Right kidney (tissue), 1 donor: ENCODE measurements around the gene CDH13.

Experiments used
- DNase-seq: peaks from one replicate; pipeline ENCODE4 v3.0.0-alpha.2; 2016

The CDH13 gene

DNA sequence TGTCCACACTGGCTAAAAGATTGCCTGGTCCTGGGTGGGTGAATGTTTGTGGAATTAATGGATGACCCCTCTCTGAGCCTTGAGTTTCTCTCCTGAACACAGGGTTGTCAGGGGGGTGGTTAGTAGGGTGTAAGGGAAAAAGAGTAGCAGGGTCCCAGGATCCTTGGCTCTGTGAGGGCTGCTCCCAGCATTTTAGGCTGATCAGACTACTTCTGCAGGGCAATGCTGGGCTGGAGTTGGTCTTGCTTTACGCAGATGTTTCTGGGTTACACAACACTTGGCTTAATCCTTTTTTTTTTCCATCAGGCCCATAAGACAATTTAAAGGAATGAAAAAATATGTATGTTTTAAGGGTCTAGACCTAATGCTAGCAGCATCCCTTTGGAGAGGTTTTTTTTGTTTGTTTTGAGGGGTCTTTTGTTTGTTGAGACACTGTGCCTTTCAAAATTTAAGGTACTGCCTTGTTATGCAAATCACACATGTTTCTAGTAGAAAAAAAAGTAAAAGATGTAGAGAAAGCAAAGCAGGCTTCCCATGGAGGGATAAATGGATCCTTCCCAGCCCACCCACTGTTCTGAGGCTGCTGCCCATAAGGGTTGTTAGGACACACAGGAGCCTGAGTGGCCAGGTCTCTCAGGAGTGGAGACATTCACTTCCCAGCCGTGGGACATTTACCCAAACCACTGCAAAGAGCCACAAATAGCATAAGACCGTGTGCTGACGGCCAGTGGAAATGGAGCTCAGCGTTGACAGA lies 955.4 kb downstream of the CDH13 start:
- no peak for DNase-seq

- no peak for DNase-seq
These were observed 959.3 kb downstream of the CDH13 start for GRCh38 chr16:83586036-83586435.

DNA sequence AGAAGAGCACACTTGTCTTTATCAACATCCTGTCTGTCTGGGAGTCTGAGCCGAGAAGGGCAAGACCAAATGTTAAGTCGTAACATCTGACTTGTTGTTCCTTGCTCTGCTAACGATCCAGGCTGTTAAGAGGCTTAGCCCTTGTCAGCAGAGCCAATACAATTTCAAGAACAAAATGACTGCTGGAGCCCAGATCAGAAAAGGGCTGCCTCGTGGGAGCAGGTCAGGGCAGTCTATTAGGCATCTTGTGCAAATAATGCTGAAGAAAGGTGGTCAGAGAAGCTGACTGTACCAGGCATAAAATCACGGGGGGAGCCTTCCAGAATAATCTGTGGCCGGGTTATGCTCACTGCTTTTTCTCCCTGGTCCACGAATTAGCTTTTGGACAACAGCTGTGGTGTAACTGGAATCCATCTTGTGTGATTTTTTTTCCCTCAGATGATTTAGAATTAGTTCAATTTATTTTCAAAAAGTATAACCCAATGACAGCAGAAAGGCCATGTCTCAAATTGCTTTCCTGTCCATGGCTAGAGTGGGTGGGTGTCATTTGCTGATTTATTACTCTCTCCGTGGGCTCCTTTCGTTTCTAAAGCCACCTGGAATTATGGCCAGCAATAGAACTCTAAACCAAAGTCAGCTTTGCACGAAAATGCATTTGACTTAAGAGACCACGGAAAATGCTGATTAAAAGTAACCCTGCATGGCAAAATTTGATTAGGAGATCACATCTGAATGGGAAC lies 959.9 kb downstream of the CDH13 start:
- no peak for DNase-seq

DNA sequence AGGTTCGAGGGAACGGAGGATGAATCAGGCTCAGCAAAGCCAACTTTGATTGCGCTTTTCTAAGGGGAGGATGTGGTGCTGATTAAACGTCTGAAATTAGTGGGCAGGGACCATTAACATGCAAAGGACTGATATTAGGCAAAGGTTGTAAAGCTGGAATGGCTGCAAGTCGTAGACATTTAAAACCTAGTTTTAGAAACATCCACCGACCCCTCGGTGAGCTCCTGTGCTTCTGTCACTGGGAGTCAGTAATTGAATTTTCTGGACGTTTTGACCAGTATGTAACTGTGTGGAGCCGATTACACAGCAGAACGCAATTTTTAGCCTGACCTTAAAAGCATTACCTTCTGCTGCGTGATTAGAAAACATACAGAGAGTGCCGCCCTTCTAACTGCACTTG lies 960.4 kb downstream of the CDH13 start:
- DNase-seq: no peak

DNA sequence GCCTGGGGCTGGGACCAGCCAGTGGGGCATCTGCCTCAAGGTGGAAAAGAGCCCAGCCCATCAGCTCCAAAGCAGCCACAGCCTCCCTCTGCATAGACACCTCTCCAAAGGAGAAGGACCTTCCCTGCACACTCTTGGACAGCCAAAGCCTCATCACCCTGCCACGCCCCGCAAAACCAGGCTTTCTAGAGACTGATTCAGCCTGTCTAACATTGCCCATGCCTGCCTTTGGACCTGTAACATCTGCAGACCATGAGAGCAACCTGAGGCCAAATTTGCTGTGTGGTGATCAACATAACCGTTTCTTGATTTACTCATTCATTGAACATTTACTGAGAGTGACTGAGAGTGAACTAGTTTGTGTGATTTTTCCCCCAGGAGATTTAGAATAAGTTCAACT lies 961.3 kb downstream of the CDH13 start:
- no peak for DNase-seq

DNA sequence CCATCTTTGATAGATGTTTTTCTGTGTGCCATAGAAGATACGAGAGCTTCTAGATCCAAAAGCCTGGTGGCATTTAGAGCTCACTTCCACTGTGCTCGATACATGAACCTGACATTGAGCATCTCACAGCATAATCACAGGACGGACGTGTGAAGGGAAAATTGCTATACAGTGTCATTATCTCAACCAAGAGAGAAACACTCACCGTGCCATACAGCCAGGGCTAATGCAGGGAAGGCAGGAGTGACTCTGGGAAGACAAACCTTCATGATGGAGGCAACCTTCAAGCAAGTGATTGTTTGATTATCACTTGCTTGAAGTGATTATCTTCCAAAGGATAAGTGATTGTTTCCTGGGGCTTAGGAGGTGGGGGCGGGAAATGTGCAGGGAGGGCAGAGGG lies 962.8 kb downstream of the CDH13 start:
- DNase-seq: no peak

- no peak for DNase-seq
These were observed 966.0 kb downstream of the CDH13 start for GRCh38 chr16:83592778-83593177.

DNA sequence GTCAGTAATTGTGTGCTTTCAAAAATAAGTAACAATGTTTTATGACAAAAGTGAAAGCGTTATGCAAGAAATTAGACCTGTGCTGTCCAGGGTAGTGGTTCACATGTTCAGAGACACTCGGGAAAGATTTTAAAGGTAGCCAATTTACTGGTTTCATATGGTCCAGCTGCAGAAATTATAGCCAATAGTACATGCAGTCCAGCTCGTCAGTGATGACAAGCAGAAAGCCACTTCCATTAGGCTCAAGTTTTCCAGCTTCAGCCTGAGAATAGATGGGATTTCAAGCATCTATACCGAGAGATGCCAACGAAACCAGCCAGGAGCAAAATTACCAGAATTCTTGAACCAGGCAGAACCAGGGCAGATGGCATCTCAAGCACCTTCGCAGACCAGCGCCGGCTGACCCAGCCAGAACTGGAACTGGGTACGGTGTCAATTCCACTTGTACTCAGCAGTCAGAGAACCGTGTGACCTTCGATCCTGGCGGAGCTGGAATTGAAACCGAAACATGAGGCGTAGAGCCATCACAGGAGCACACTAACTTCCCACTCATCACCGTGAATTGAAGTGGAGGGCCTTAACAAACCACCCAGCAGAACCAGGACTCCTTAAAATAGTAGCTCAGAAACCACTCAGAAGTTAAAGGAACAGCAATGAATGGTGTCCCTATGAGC lies 973.2 kb downstream of the CDH13 start:
- DNase-seq: no peak

DNA sequence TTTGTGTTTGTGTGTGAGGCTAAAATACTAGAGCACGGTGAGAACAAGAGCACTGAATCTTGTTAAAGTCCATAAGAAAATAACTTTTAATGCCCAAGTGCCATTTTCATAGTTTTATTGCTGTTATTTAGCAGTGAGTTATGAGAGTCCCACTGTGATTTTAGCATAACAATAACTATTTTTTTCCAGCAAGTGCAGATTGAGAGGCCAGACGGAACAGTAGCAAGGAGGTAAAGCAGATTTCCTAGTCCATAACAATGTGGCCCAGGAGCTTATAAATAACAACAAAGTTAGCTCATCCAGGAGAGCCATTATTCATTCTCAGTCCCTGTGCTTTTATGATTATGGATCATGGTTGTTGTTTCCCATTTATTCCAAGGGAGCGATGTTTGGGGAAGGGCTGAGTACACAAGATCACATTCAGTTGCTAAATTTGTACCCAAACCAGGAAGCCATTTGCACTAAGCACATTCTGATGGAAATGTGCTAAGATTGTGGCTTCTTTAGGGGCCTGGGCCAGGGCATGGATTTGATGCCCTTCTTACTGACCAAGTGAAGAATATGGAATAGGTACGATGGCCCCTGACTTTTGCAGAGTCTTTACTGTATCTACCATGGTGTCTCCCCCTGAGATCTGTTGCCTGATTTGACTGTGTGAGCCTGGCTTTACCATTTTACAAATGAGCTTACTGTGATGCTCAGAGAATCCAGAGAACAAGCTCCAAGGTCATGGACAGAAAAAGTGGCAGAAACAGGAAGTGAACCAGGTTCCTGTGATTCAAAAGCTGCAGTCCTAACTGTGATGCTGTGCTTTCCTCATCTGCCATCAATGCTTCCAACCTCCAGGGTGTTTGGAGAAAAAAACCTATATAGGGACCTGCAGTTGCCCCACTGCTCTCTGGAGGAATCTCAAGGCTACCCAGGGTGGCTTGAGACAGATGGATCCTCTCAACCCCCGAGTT lies 976.3 kb downstream of the CDH13 start:
- DNase-seq: no peak

- DNase-seq: no peak
These were observed 977.2 kb downstream of the CDH13 start for GRCh38 chr16:83603723-83604570.

GRCh38 chr16:83606486-83607030 lies 979.8 kb downstream of the CDH13 start:
- no peak for DNase-seq

DNA sequence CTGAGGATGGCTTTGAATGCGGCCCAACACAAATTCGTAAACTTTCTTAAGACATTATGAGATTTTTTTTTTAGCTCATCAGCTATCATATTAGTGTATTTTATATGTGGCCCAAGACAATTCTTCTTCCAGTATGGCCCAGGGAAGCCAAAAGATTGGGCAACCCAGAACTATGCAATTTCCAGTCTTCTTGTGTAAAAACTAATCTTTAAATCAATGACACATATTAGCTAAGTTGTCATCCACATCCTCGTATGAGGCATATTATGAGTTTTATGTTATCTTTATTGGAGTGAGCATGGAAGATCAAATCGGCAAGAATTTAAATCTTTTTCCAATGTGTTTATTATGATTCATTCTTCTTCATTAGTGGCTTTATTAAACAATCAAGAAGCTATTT lies 982.4 kb downstream of the CDH13 start:
- DNase-seq: no peak

- DNase-seq: no peak
These were observed 988.6 kb downstream of the CDH13 start for GRCh38 chr16:83615141-83615952.

DNA sequence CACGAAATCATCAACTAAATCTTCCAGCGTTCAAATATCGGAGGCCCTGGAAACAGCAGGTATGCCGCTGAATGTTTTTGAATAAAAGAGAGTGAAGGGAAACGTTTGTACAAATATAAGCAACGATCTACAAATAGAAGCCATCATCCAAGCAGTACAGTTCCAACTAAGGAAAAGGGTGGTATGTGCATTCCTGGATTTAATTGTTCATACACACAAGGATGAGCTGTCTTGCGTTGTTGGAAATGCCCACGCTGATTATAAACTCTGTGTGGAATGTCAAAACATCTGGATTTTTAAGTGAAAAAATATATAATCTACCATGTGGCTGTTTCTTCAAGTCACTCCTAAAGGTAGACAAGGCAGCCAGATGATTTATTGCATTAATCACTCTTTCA lies 989.2 kb downstream of the CDH13 start:
- no peak for DNase-seq

- no peak for DNase-seq
These were observed 992.8 kb downstream of the CDH13 start for GRCh38 chr16:83619381-83620150.

GRCh38 chr16:83622010-83622409 lies 995.2 kb downstream of the CDH13 start:
- no peak for DNase-seq

DNA sequence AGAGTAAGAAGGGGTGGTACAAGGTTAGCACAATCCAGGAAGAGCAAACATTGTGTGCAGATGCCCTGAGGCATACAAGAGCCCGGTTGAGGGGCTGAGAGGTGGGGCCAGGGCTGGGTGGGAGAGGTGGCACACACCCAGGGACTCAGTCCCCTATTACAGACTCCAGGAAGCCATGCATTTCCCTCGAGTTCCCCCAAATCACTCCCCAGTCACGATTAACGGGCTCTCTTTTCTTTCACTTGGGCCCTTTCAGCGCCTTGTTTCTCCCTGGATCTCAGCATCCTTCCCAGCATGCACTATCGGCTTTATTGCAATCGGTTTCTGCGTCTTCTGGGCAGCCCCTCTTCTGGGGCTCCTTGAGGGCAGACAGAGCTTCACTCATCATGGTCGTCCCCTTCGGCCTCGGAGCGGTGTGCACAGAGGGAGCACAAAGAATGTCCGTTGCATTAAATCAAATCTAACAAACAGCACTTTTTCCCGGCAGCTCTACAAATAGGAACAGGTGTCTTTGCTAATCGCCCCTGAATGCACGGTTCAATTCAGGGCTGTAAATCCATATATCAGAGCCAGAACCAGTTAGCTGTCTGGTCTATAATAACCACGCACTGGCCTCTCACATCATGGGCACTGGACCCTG lies 996.4 kb downstream of the CDH13 start:
- no peak for DNase-seq

DNA sequence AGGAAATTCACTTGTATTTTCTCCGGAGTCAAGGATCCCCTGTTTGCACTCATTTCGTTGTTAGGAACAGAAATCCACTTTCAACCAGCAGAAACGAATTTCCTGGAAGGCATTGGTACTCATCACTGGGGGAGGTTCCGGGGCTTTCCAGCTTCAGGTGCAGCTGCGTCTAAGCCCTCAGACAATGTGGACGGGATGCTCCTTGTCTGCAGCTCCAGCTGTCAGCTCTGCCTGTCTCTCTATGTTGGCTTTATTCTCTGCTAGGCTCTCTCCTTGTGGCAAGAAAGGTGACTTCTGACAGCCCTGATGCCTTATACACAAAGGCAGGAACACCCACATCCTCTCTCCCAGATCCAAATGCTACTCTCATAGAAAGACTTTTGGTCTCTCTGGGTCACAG lies 997.1 kb downstream of the CDH13 start:
- DNase-seq: no peak
